HepG2 (cell line): ENCODE data around the gene GLDC. TPM values are rescaled to one million over a fixed set of nuclear protein-coding genes. Genes with fewer than 3 reads are reported as not detected.

Experiments used
- ATAC-seq: fragments of 200-7000 bp; cut with Tn5 transposase; 3 replicates; pipeline ENCODE4 v1.9.1; 2020; ENCODE audit warnings: mild to moderate bottlenecking, moderate library complexity
- BruUV-seq: library from RNA; stranded (reverse); fragments of 400-500 nt; replicated peaks from 2 replicates; lab custom pipeline; 2021; lab: Mats Ljungman, UMichigan
- CTCF ChIA-PET: fragments of 300-600 bp; formaldehyde crosslinking; extraction: SDS; loops from one replicate; lab custom pipeline; 2021; ENCODE audit warnings: low total read pairs, inconsistent platforms, low intra/inter-chr PET ratio; lab: Yijun Ruan, JAX
- POLR2A ChIA-PET: fragments of 350-600 bp; sonication (Branson Sonifier 250); formaldehyde crosslinking; loops from one replicate; lab custom pipeline; 2020; ENCODE audit warnings: antibody characterized with exemption, inconsistent platforms; lab: Yijun Ruan, JAX
- DNase-seq: peaks from one replicate; pipeline ENCODE4 v3.0.0-alpha.2; 2015; ENCODE audit warnings: low spot score
- FAIRE-seq: peaks from 3 replicates; lab custom pipeline; 2011; peaks lifted over from hg19 to GRCh38; lab: Jason Lieb, UNC
- H2AFZ ChIP-seq: one replicate; pipeline ENCODE4 v1.6.1; 2011; ENCODE audit warnings: low read length, inconsistent platforms
- H3K27ac ChIP-seq: fragments of 300-600 bp; 3 replicates; pipeline ENCODE4 v1.8.0; 2011; ENCODE audit warnings: mixed run types, mild to moderate bottlenecking, mixed read lengths, low read length, inconsistent platforms; ENCODE audit not compliant: insufficient read depth; ENCODE audit errors: extremely low read length
- H3K27me3 ChIP-seq, 2 experiments: fragments of 200-600 bp in 1 of 2; 2 replicates in 1 of 2; 3 replicates in 1 of 2; pipeline versions ENCODE4 v1.6.0 to v1.8.0; 2011; ENCODE audit warnings: low read length in 2 of 2, mild to moderate bottlenecking in 2 of 2, moderate library complexity in 2 of 2, inconsistent platforms in 1 of 2; ENCODE audit not compliant: insufficient read depth in 2 of 2, control insufficient read depth in 1 of 2
- H3K36me3 ChIP-seq, 2 experiments: fragments of 200-600 bp in 1 of 2; replicated peaks in 1 of 2; 2 replicates in 1 of 2; 3 replicates in 1 of 2; pipeline versions ENCODE4 v1.5.1 to v1.8.0; 2011; ENCODE audit warnings: low read length in 2 of 2, inconsistent platforms in 1 of 2; ENCODE audit not compliant: insufficient read depth in 2 of 2, control insufficient read depth in 1 of 2
- H3K4me1 ChIP-seq: 2 replicates; pipeline ENCODE4 v1.5.1; 2012; ENCODE audit warnings: low read length, inconsistent platforms; ENCODE audit not compliant: insufficient read depth
- H3K4me2 ChIP-seq: 2 replicates; pipeline ENCODE4 v1.6.0; 2011; ENCODE audit warnings: low read depth, low read length, inconsistent platforms
- H3K4me3 ChIP-seq, 3 experiments: fragments of 200-600 bp in 1 of 3; sonication (generic), shearing (Covaris generic) in 1 of 3; replicated peaks in 1 of 3; 2 replicates each; pipeline ENCODE4 v1.5.1; 2011 to 2016; ENCODE audit warnings: low read length in 3 of 3, inconsistent platforms in 2 of 3, low read depth in 2 of 3, mild to moderate bottlenecking in 2 of 3, control low read depth in 1 of 3, mixed read lengths in 1 of 3; ENCODE audit not compliant: insufficient read depth in 1 of 3
- H3K79me2 ChIP-seq: one replicate; pipeline ENCODE4 v1.6.1; 2011; ENCODE audit warnings: low read length, inconsistent platforms; ENCODE audit not compliant: insufficient read depth
- H3K9ac ChIP-seq: 2 replicates; pipeline ENCODE4 v1.6.0; 2011; ENCODE audit warnings: mild to moderate bottlenecking, low read depth, low read length, inconsistent platforms; ENCODE audit not compliant: insufficient read depth
- H3K9me3 ChIP-seq: 2 replicates; pipeline ENCODE4 v1.5.1; 2012; ENCODE audit warnings: mild to moderate bottlenecking, low read length
- H4K20me1 ChIP-seq: 2 replicates; pipeline ENCODE4 v1.6.0; 2011; ENCODE audit warnings: inconsistent platforms, mild to moderate bottlenecking, low read length, moderate library complexity; ENCODE audit not compliant: insufficient read depth
- CREM ChIP-seq, 2 experiments: sonication (generic) in 1 of 2; formaldehyde crosslinking in 1 of 2; IDR thresholded peaks; 2 replicates each; pipeline versions ENCODE4 v1.4.0 to v1.6.1; 2016 to 2020; ENCODE audit warnings: antibody characterized with exemption in 1 of 2, mild to moderate bottlenecking in 1 of 2, missing genetic modification reagents in 1 of 2
- IKZF5 ChIP-seq: IDR thresholded peaks from 2 replicates; pipeline ENCODE4 v1.6.1; 2018; ENCODE audit warnings: missing genetic modification reagents, mild to moderate bottlenecking, missing compliant biosample characterization
- NPAS2 ChIP-seq: sonication (generic); formaldehyde crosslinking; IDR thresholded peaks from 2 replicates; pipeline ENCODE4 v1.8.0; 2022; ENCODE audit warnings: mild to moderate bottlenecking, missing genetic modification reagents, borderline replicate concordance
- PHB2 ChIP-seq: fragments of 450-650 bp; IDR thresholded peaks from 2 replicates; pipeline ENCODE4 v1.6.1; 2018; ENCODE audit not compliant: partially characterized antibody
- POGK ChIP-seq: sonication (generic); formaldehyde crosslinking; conservative IDR thresholded peaks from 2 replicates; pipeline ENCODE4 v1.8.0; 2022; ENCODE audit warnings: mild to moderate bottlenecking, moderate library complexity, missing genetic modification reagents
- RBM22 ChIP-seq: fragments of 200-400 bp; formaldehyde crosslinking; optimal IDR thresholded peaks from 2 replicates; pipeline ENCODE3; 2017; ENCODE audit warnings: mild to moderate bottlenecking, low read length, moderate library complexity
- WIZ ChIP-seq: sonication (generic); formaldehyde crosslinking; IDR thresholded peaks from 2 replicates; pipeline ENCODE4 v1.5.1; 2020; ENCODE audit warnings: mild to moderate bottlenecking, missing genetic modification reagents
- ZNF121 ChIP-seq: sonication (generic); formaldehyde crosslinking; IDR thresholded peaks from 2 replicates; pipeline ENCODE4 v1.5.0; 2020; ENCODE audit warnings: mild to moderate bottlenecking, missing genetic modification reagents
- ZNF17 ChIP-seq: sonication (generic); formaldehyde crosslinking; IDR thresholded peaks from 2 replicates; pipeline ENCODE4 v1.5.0; 2020; ENCODE audit warnings: mild to moderate bottlenecking, missing genetic modification reagents
- WGBS: methylation state at CpG from one replicate; pipeline ENCODE4 v1.1.6; 2017; ENCODE audit warnings: low lambda C conversion rate; 5-methylcytosine and 5-hydroxymethylcytosine counted together
- in situ Hi-C: cut with HindIII; loops from 2 replicates; pipeline ENCODE4 v1.10.0; 2017; ENCODE audit warnings: low pct_unique_long_range_greater_than_20kb; ENCODE audit not compliant: extremely low pct_ligation_motif_present
- intact Hi-C: fragments of 100-400 bp; cut with micrococcal nuclease; formaldehyde crosslinking; loops from one replicate; pipeline ENCODE4 v1.10.0; 2022; ENCODE audit not compliant: unreplicated experiment
- polyA plus RNA-seq, 8 experiments: library from polyadenylated mRNA; depleted of rRNA in 3 of 8; stranded (reverse) in 7 of 8; unstranded in 1 of 8; fragments of >200 nt; fragmentation: Illumina TruSeq in 4 of 8; extraction: Trizol in 4 of 8; gene quantifications; 2 replicates each; pipeline versions ENCODE4 v1.2.1 to v1.2.3, GENCODE V29; 2011 to 2016; ENCODE audit warnings: low read depth in 4 of 8, missing spikeins in 1 of 8, mixed read lengths in 1 of 8; ENCODE audit not compliant: insufficient read depth in 1 of 8
- total RNA-seq, 5 experiments: library from RNA; depleted of rRNA; stranded (reverse); fragments of >200 nt; fragmentation: Illumina TruSeq; extraction: Trizol; gene quantifications; 2 replicates each; pipeline ENCODE4 v1.2.3, GENCODE V29; 2016; ENCODE audit warnings: low read depth in 1 of 5
- TF ChIP-seq, protein P1 (sequence below): sonication (generic); formaldehyde crosslinking; IDR thresholded peaks from one replicate; pipeline ENCODE4 v1.5.1; 2020; ENCODE audit warnings: mild to moderate bottlenecking, missing genetic modification reagents; ENCODE audit errors: not compliant biosample characterization

Gene GLDC
- total and polyA plus RNA-seq, 2 of the 13 experiments (the other 11 are each of a cell fraction or from before 2014, with no cell fraction given), result 59.3 to 115 TPM

DNA sequence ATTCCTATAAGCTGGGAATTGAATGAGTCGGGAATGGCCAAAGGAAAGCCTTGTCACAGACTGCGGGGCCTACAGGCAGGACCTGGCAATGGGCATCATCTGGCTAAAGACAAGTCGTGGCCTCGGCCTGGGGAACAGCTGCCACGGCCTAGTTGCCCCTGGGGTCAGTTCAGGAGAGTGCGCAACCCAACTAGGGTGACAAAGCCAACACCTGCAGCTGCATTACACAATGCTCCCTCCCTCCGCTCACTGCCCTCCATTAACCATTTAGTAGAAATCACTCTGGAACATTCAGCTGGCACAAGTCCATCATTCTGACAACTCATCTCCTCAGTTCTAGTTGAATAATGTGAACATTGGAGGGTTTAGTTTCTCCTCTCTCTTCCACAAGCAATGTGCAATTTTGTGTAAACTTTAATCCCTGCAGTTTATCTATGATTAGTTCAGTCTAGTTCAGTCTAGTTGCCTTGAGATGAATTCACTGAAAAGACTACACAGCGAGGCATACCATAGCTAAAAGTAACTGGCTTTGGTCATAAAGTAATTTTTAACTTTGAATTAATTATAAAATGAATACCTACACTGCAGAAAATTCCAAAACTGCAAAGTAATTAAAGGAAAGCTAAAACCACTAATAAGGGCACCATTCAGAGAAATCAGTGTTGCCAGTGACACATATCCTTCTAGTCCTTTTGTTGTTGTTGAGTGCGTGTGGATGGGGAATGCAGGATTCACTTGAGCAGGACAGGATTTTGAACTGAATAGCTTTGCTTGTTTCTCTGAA is 5.1 kb downstream of the GLDC start:
- Histone ChIP-seq H3K4me3 (no peak overlapping the region), H2AFZ (no peak overlapping the region), H3K79me2 (peaks cover 84% of the 10 kb centered on the region), H3K9ac (no peak overlapping the region), H3K4me2 (no peak overlapping the region; the same call in 1 of the 2 replicates), H3K27me3 (no peaks in the 10 kb centered on the region; a peak in 1 of 5 replicates), H4K20me1 (no peaks in the 10 kb centered on the region; the same call in 1 of the 2 replicates), H3K9me3 (no peaks in the 10 kb centered on the region), H3K4me1 (peaks cover 60% of the 10 kb centered on the region), H3K27ac (no peak overlapping the region), H3K36me3 (peaks cover 8% of the 10 kb centered on the region in 2 experiments)
- intact Hi-C loops, result no loop called here
- in situ Hi-C loops, result no loop called here
- CTCF ChIA-PET, result no interaction called here
- POLR2A ChIA-PET, result interaction anchor here (1.3 to 2.3 kb wide), 2 partner anchors 41 to 49 kb away, joined by 7 to 11 read pairs; no protein-coding TSS in a partner anchor
- DNase-seq (peak; percentile 16), FAIRE-seq (peak; percentile 21), ATAC-seq (peak; percentile 21)
- no TSS peak for BruUV-seq
- WGBS, result 82% methylated on average over 9 of the region's 9 CpGs
- TF ChIP-seq, protein P1, sequence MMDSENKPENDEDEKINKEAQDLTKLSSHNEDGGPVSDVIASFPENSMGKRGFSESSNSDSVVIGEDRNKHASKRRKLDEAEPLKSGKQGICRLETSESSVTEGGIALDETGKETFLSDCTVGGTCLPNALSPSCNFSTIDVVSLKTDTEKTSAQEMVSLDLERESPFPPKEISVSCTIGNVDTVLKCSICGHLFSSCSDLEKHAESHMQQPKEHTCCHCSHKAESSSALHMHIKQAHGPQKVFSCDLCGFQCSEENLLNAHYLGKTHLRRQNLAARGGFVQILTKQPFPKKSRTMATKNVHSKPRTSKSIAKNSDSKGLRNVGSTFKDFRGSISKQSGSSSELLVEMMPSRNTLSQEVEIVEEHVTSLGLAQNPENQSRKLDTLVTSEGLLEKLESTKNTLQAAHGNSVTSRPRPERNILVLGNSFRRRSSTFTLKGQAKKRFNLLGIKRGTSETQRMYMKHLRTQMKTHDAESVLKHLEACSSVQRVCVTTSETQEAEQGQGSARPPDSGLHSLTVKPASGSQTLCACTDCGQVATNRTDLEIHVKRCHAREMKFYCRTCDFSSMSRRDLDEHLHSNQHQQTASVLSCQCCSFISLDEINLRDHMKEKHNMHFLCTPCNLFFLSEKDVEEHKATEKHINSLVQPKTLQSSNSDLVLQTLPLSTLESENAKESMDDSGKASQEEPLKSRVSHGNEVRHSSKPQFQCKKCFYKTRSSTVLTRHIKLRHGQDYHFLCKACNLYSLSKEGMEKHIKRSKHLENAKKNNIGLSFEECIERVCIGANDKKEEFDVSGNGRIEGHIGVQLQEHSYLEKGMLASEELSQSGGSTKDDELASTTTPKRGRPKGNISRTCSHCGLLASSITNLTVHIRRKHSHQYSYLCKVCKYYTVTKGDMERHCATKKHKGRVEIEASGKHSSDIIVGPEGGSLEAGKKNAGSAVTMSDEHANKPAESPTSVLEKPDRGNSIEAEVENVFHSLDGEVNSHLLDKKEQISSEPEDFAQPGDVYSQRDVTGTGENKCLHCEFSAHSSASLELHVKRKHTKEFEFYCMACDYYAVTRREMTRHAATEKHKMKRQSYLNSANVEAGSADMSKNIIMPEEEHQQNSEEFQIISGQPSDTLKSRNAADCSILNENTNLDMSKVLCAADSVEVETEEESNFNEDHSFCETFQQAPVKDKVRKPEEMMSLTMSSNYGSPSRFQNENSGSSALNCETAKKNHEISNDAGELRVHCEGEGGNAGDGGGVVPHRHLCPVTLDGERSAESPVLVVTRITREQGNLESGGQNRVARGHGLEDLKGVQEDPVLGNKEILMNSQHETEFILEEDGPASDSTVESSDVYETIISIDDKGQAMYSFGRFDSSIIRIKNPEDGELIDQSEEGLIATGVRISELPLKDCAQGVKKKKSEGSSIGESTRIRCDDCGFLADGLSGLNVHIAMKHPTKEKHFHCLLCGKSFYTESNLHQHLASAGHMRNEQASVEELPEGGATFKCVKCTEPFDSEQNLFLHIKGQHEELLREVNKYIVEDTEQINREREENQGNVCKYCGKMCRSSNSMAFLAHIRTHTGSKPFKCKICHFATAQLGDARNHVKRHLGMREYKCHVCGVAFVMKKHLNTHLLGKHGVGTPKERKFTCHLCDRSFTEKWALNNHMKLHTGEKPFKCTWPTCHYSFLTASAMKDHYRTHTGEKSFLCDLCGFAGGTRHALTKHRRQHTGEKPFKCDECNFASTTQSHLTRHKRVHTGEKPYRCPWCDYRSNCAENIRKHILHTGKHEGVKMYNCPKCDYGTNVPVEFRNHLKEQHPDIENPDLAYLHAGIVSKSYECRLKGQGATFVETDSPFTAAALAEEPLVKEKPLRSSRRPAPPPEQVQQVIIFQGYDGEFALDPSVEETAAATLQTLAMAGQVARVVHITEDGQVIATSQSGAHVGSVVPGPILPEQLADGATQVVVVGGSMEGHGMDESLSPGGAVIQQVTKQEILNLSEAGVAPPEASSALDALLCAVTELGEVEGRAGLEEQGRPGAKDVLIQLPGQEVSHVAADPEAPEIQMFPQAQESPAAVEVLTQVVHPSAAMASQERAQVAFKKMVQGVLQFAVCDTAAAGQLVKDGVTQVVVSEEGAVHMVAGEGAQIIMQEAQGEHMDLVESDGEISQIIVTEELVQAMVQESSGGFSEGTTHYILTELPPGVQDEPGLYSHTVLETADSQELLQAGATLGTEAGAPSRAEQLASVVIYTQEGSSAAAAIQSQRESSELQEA, result no peak
- TF ChIP-seq IKZF5 (CRISPR knock-in tag), result no peak
- TF ChIP-seq CREM (IDR thresholded peaks at IDR 0.05), result no peak
- TF ChIP-seq CREM (CRISPR knock-in tag; IDR thresholded peaks at IDR 0.05), result no peak
- no peak for TF ChIP-seq NPAS2 (CRISPR knock-in tag)
- TF ChIP-seq RBM22, result no peak
- TF ChIP-seq ZNF121 (CRISPR knock-in tag), result no peak
- no peak for TF ChIP-seq PHB2
- TF ChIP-seq POGK (CRISPR knock-in tag), result no peak
- no peak for TF ChIP-seq ZNF17
- no peak for TF ChIP-seq WIZ (CRISPR knock-in tag)
